Hematopoietic multipotent progenitor cell (in vitro differentiated cells): ENCODE data around the gene ATP12A. TPM values are rescaled to one million over a fixed set of nuclear protein-coding genes. Genes with fewer than 3 reads are reported as not detected.

ENCODE experiments used
- DNase-seq, 3 donors: peaks; one replicate each; pipeline ENCODE4 v3.0.0-alpha.2; 2011 to 2015; ENCODE audit warnings: low read depth in 2 of 3, low spot score in 2 of 3
- small RNA-seq: library from RNA; depleted of rRNA; stranded (forward); fragments of <200 nt; gene quantifications from one replicate; pipeline ENCODE3, GENCODE V24; 2012
- total RNA-seq: library from RNA; depleted of rRNA; stranded (reverse); fragments of >200 nt; gene quantifications from one replicate; pipeline ENCODE4 v1.2.3, GENCODE V29; 2012

ATP12A gene
- total RNA-seq, 1 donor, result under 0.01 TPM

DNA sequence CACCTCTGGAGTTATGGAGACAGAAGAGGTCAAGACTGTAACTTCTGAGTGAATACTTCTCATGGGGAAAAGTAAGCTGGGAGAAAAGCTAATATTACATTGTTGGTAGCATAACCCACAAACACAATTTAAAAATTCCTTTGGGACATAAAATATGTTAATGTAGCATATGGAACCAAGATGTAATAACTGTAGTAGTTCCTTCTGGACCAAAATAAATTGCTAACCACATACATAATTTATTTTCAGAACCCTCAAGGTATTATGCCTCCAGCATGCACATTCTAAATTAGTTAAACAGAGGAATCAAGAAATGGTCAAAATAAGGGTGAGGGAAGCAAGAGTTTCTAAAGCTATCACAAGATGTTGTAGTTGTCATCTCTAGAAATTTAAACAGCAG, 79.0 kb downstream of the ATP12A start:
- no peak for DNase-seq

Small RNA genes within 50 kb of the gene (small RNA-seq; reads per million reads assigned to genes)
- gene RNY1P7, result not detected

Other genes starting within 250 kb of the ATP12A start
- gene PARP4, start 167.6 kb upstream of the ATP12A start, total RNA-seq, result 54.1 TPM
- gene RNF17, start 83.8 kb downstream of the ATP12A start, total RNA-seq, result not detected